Neutrophil (primary cell): ENCODE data around the gene BTBD7.

Experiments used
- H3K27ac ChIP-seq: fragments of 200-600 bp; sonication (generic); 2 replicates; pipeline ENCODE4 v1.5.1; 2016; ENCODE audit warnings: mild to moderate bottlenecking, moderate library complexity
- H3K27me3 ChIP-seq: fragments of 200-600 bp; sonication (generic); 2 replicates; pipeline ENCODE4 v1.6.0; 2016; ENCODE audit warnings: mild to moderate bottlenecking
- H3K36me3 ChIP-seq: fragments of 200-600 bp; sonication (generic); 2 replicates; pipeline ENCODE4 v1.5.1; 2017
- H3K4me1 ChIP-seq, 2 experiments: fragments of 200-600 bp in 1 of 2; sonication (generic) in 1 of 2; 1 replicate in 1 of 2; 2 replicates in 1 of 2; pipeline versions ENCODE4 v1.5.1 to v1.6.1; 2013 to 2016; ENCODE audit warnings: low read depth in 1 of 2, low read length in 1 of 2, mild to moderate bottlenecking in 1 of 2, moderate library complexity in 1 of 2; ENCODE audit not compliant: control insufficient read depth in 1 of 2, insufficient read depth in 1 of 2
- H3K4me3 ChIP-seq, 2 experiments: fragments of 200-600 bp in 1 of 2; sonication (generic) in 1 of 2; 1 replicate in 1 of 2; 2 replicates in 1 of 2; pipeline ENCODE4 v1.5.1; 2013 to 2016; ENCODE audit warnings: low read depth in 1 of 2, low read length in 1 of 2, mild to moderate bottlenecking in 1 of 2, moderate library complexity in 1 of 2
- H3K9me3 ChIP-seq: fragments of 200-600 bp; sonication (generic); 2 replicates; pipeline ENCODE4 v1.5.1; 2016
- TF ChIP-seq, protein P1 (sequence below): fragments of 200-600 bp; sonication (generic); IDR thresholded peaks from 2 replicates; pipeline ENCODE4 v1.5.1; 2016; ENCODE audit warnings: antibody characterized with exemption

Gene BTBD7

DNA sequence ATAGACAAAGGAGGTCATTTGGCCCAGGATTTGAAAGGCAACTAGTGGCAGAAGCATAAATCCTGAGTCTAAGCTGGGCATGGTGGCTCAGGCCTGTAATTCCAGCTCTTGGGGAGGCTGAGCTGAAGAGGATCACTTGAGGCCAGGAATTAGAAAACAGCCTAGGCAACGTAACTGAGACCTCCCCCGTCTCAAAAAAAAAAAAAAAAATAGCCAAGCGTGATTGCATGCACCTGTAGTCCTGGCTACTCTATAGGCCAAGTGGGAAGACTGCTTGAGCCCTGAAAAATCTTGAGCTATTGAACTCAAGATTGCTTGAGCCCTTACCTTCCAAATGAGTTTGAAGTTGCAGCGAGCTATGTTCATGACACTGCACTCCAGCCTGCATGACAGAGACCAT lies 133.8 kb downstream of the BTBD7 start:
- Histone ChIP-seq H3K27me3 (no peaks in the 10 kb centered on the region), H3K27ac (no peak overlapping the region), H3K4me3 (no peak overlapping the region), H3K4me1 (no peaks in the 10 kb centered on the region), H3K36me3 (no peaks in the 10 kb centered on the region), H3K9me3 (no peaks in the 10 kb centered on the region)
- TF ChIP-seq, protein P1, sequence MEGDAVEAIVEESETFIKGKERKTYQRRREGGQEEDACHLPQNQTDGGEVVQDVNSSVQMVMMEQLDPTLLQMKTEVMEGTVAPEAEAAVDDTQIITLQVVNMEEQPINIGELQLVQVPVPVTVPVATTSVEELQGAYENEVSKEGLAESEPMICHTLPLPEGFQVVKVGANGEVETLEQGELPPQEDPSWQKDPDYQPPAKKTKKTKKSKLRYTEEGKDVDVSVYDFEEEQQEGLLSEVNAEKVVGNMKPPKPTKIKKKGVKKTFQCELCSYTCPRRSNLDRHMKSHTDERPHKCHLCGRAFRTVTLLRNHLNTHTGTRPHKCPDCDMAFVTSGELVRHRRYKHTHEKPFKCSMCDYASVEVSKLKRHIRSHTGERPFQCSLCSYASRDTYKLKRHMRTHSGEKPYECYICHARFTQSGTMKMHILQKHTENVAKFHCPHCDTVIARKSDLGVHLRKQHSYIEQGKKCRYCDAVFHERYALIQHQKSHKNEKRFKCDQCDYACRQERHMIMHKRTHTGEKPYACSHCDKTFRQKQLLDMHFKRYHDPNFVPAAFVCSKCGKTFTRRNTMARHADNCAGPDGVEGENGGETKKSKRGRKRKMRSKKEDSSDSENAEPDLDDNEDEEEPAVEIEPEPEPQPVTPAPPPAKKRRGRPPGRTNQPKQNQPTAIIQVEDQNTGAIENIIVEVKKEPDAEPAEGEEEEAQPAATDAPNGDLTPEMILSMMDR: no peak

DNA sequence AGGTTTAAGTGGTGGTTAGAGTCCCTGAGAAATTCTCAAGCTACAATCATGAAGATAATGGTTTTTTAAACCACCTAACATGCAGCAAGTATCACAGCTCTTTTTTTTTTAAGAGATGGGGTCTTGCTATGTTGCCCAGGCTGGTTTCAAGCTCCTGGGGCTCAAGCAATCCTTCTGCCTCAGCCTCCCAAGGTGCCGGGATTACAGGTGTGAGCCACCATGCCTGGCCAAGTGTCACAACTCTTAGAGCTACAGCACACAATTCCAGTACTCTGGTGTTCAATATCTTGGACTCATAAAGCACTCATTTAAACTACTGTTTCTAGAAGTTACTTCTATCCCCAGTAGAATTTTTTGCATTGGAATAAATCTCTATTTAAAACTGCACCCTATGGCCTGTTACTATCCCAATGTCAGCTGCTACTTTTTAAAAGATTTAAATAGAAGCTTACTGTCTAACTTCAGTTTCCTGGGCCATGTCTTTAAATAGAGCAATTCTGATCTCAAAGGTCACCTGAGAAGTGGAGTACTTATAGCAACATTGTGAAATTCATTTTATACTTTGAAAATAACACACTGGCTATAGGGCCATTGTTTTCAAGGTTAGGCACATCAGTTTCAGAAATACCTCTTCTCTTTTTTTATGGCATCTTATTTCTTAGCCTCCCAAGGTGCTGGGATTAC lies 137.4 kb downstream of the BTBD7 start:
- H3K27me3 ChIP-seq: no peaks in the 10 kb centered on the region
- no peaks in the 10 kb centered on the region for H3K9me3 ChIP-seq
- no peak overlapping the region for H3K27ac ChIP-seq
- TF ChIP-seq, protein P1: no peak
- H3K4me3 ChIP-seq: no peak overlapping the region
- H3K36me3 ChIP-seq: no peaks in the 10 kb centered on the region
- H3K4me1 ChIP-seq: no peaks in the 10 kb centered on the region
